ENCODE results near the gene ENTREP1.
"Not testable (repeated sequence)": the region's sequence is repeated elsewhere in the genome, so short reads cannot be mapped to it uniquely, and the experiment has no call there.

Gene ENTREP1

GRCh38 chr9:69440254-69440955 lies 115.4 kb downstream of the ENTREP1 start:
- in situ Hi-C loops (cut with HindIII; ENCODE audit: low sequenced_read_pairs): not testable (repeated sequence)
